Measurements from ENCODE around the gene CNTNAP2. TPM values are rescaled to one million over a fixed set of nuclear protein-coding genes. Genes with fewer than 3 reads are reported as not detected.

Gene CNTNAP2
- total and polyA plus RNA-seq, 2 of the 8 experiments (the other 6 are each of a cell fraction or from before 2014, with no cell fraction given), result 27.9 to 71.0 TPM

DNA sequence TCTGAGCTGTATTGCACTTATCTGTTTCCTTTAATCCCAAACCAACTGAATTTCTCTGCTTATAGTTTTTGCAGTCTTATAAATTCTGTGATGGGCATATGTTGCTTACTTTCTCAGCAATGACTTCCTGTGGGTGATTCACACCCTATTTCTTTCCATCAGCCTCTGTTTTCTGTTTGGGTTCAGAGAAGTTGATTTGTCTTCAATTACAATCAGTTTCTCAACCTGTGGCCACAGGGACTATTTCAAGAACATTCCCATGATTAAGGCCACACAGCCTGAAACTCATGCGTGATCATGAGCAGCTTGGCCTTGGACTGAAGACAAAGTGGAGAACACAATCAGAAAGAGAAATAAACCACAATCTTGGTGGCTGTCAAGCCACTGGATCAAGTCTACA, 1299.4 kb downstream of the CNTNAP2 start:
- no peak overlapping the region for H2BK120ac ChIP-seq (replicated peaks; ENCODE audit: low read depth, low read length)
- no peak for DNase-seq (ENCODE audit: low read depth in 1 of 2, low spot score in 2 of 2)
- no peak overlapping the region for H2BK12ac ChIP-seq (ENCODE audit: low read depth, low read length)
- CTCF ChIA-PET (ENCODE audit: partially characterized antibody), result no interaction called here
- no peaks in the 10 kb centered on the region for H3K27me3 ChIP-seq (replicated peaks in 1 of 4; ENCODE audit: control insufficient read depth in 3 of 4, extremely low read depth in 1 of 4, insufficient read depth in 3 of 4, low read length in 3 of 4)
- no peaks in the 10 kb centered on the region for H3K9me3 ChIP-seq (ENCODE audit: insufficient read depth in 2 of 2, low read depth in 1 of 2, low read length in 1 of 2)
- no peak overlapping the region for H3K4ac ChIP-seq (replicated peaks; ENCODE audit: insufficient read length, low read depth, low read length)
- no peak overlapping the region for H3K23ac ChIP-seq (ENCODE audit: insufficient read length)
- no peak overlapping the region for H4K91ac ChIP-seq (replicated peaks; ENCODE audit: insufficient read length, low read length)
- no peak overlapping the region for H2AK5ac ChIP-seq (ENCODE audit: low read depth, low read length)
- H3K36me3 ChIP-seq (ENCODE audit: control insufficient read depth in 2 of 4, insufficient read depth in 4 of 4, low read length in 3 of 4), result no peaks in the 10 kb centered on the region
- no peak overlapping the region for H2AFZ ChIP-seq (ENCODE audit: low read length)
- no peaks in the 10 kb centered on the region for H3K4me1 ChIP-seq (replicated peaks in 1 of 4; ENCODE audit: control insufficient read depth in 3 of 4, insufficient read depth in 4 of 4, low read length in 3 of 4)
- no peak overlapping the region for H4K8ac ChIP-seq (ENCODE audit: extremely low read depth, insufficient read depth, low read length)
- no peaks in the 10 kb centered on the region for H3K79me2 ChIP-seq (ENCODE audit: control insufficient read depth in 1 of 2, insufficient read depth in 2 of 2, low read length in 2 of 2)
- no peak overlapping the region for H3K14ac ChIP-seq (ENCODE audit: insufficient read length)
- no peak overlapping the region for H4K5ac ChIP-seq (ENCODE audit: insufficient read length, low read depth, low read length)
- H4K20me1 ChIP-seq (replicated peaks in 1 of 2; ENCODE audit: control insufficient read depth in 1 of 2, insufficient read depth in 2 of 2, low read length in 2 of 2), result no peaks in the 10 kb centered on the region
- WGBS, 2 experiments (ENCODE audit: extremely low coverage in 1 of 2, insufficient coverage in 1 of 2, insufficient read length in 1 of 2, insufficient replicate concordance in 2 of 2, low coverage in 1 of 2, low lambda C conversion rate in 2 of 2, missing lambda C conversion rate in 1 of 2), result 83% methylated on average over 1 of the region's 1 CpG; no CpG with 5 or more reads in 1 of the 2 experiments
- no peak overlapping the region for H2BK5ac ChIP-seq (ENCODE audit: low read depth, low read length)
- H3K27ac ChIP-seq (ENCODE audit: low read depth, low read length), result no peak overlapping the region
- POLR2A ChIA-PET (ENCODE audit: partially characterized antibody), result no interaction called here
- no peak overlapping the region for H3K9ac ChIP-seq (replicated peaks in 1 of 4; ENCODE audit: extremely low read depth in 1 of 4, low read depth in 3 of 4, low read length in 3 of 4)
- H3K23me2 ChIP-seq (ENCODE audit: low read depth, low read length), result no peaks in the 10 kb centered on the region
- H2BK15ac ChIP-seq (ENCODE audit: low read length), result no peak overlapping the region
- no peak for FAIRE-seq
- no peak overlapping the region for H3K56ac ChIP-seq (replicated peaks; ENCODE audit: insufficient read length, low read depth, low read length)
- H3K18ac ChIP-seq (ENCODE audit: extremely low read depth, low read length), result no peak overlapping the region
- H3K79me1 ChIP-seq (ENCODE audit: low read depth, low read length), result no peaks in the 10 kb centered on the region
- H3K4me2 ChIP-seq (ENCODE audit: insufficient read depth in 1 of 2, low read depth in 2 of 2, low read length in 2 of 2), result no peak overlapping the region
- no peak overlapping the region for H2BK20ac ChIP-seq (ENCODE audit: low read length)
- no peak overlapping the region for H3K4me3 ChIP-seq (ENCODE audit: extremely low read depth in 1 of 4, insufficient read depth in 2 of 4, low read depth in 3 of 4, low read length in 4 of 4)
- TF ChIP-seq RFX5 (IDR thresholded peaks at IDR 0.05; ENCODE audit: borderline replicate concordance, low read depth, low read length) (no peak), HDAC2 (IDR thresholded peaks at IDR 0.05; ENCODE audit: borderline replicate concordance in 1 of 2, low read depth in 2 of 2, low read length in 2 of 2) (no peak), RAD21 (IDR thresholded peaks at IDR 0.05 in 1 of 2, conservative IDR thresholded peaks at IDR 0.05 in 1 of 2; ENCODE audit: low read depth in 2 of 2, low read length in 2 of 2) (no peak), RNF2 (IDR thresholded peaks at IDR 0.05; ENCODE audit: borderline replicate concordance, low read depth, low read length, missing control alignments, poor library complexity, severe bottlenecking) (no peak), SP2 (IDR thresholded peaks at IDR 0.05; ENCODE audit: low read length) (no peak), BACH1 (IDR thresholded peaks at IDR 0.05; ENCODE audit: low read length) (no peak), KDM1A (IDR thresholded peaks at IDR 0.05; ENCODE audit: borderline replicate concordance, low read length) (no peak), POLR2AphosphoS5 (IDR thresholded peaks at IDR 0.05; ENCODE audit: low read depth, low read length) (no peak), NANOG (IDR thresholded peaks at IDR 0.05; ENCODE audit: insufficient read depth, low read depth, low read length, poor library complexity, severe bottlenecking) (no peak), KDM5A (IDR thresholded peaks at IDR 0.05; ENCODE audit: low read length) (no peak), TEAD4 (IDR thresholded peaks at IDR 0.05; ENCODE audit: low read depth, low read length) (no peak), ASH2L (IDR thresholded peaks at IDR 0.05; ENCODE audit: low read length) (no peak), EGR1 (IDR thresholded peaks at IDR 0.05; ENCODE audit: borderline replicate concordance, low read depth, low read length) (no peak)
- TF ChIP-seq, protein P1, sequence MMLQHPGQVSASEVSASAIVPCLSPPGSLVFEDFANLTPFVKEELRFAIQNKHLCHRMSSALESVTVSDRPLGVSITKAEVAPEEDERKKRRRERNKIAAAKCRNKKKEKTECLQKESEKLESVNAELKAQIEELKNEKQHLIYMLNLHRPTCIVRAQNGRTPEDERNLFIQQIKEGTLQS (IDR thresholded peaks at IDR 0.05; ENCODE audit: insufficient read depth, low read depth, low read length), result no peak
